K562 (cell line): ENCODE results near the gene ZNF844. TPM values are rescaled to one million over a fixed set of nuclear protein-coding genes. Genes with fewer than 3 reads are reported as not detected.

Experiments
- E4F1 ChIP-seq: fragments of 250-450 bp; sonication (Bioruptor Pico); IDR thresholded peaks from 2 replicates; pipeline ENCODE4 v1.5.0; 2021; ENCODE audit warnings: mild to moderate bottlenecking, borderline replicate concordance
- NFE2 ChIP-seq: IDR thresholded peaks from 2 replicates; pipeline ENCODE4 v1.6.1; 2014; ENCODE audit warnings: antibody characterized with exemption, low read depth
- POLR2AphosphoS2 ChIP-seq: IDR thresholded peaks from 2 replicates; pipeline ENCODE4 v1.6.1; 2012; ENCODE audit warnings: low read length, improper control_type of control experiment
- PTBP1 ChIP-seq: fragments of 200-400 bp; formaldehyde crosslinking; IDR thresholded peaks from 2 replicates; pipeline ENCODE4 v1.6.1; 2017; ENCODE audit warnings: low read depth, low read length
- ZNF239 ChIP-seq: fragments of 250-450 bp; sonication (Bioruptor Pico); IDR thresholded peaks from 2 replicates; pipeline ENCODE4 v1.4.0; 2020; ENCODE audit warnings: mild to moderate bottlenecking
- ZNF561 ChIP-seq: fragments of 450-650 bp; formaldehyde crosslinking; conservative IDR thresholded peaks from 2 replicates; pipeline ENCODE4 v1.4.0; 2020; ENCODE audit warnings: mild to moderate bottlenecking, moderate library complexity
- polyA plus RNA-seq, 8 experiments: library from polyadenylated mRNA; depleted of rRNA in 4 of 8; stranded (reverse) in 5 of 8; unstranded in 3 of 8; fragments of >200 nt; fragmentation: Nextera tagmentation in 2 of 8; fragmentation: Illumina TruSeq in 1 of 8; extraction: Ambion mirVana in 2 of 8; extraction: Trizol in 1 of 8; gene quantifications; 2 replicates each; pipeline versions ENCODE4 v1.2.1 to v1.2.3, GENCODE V29; 2011 to 2014; ENCODE audit warnings: inconsistent platforms in 1 of 8, missing spikeins in 1 of 8
- total RNA-seq, 7 experiments: library from RNA; depleted of rRNA in 6 of 7; stranded (reverse); fragments of >200 nt in 6 of 7; fragmentation: Illumina TruSeq in 2 of 7; extraction: Trizol in 2 of 7; gene quantifications; 2 replicates each; pipeline versions ENCODE4 v1.2.1 to v1.2.3, GENCODE V29; 2011 to 2021; ENCODE audit warnings: low replicate concordance in 1 of 7
- TF ChIP-seq, protein P1 (sequence below): fragments of 450-650 bp; IDR thresholded peaks from 2 replicates; pipeline ENCODE4 v1.6.1; 2016; ENCODE audit warnings: mild to moderate bottlenecking, moderate library complexity
- TF ChIP-seq, protein P2 (sequence below): sonication (generic); formaldehyde crosslinking; IDR thresholded peaks from 2 replicates; pipeline ENCODE4 v1.8.0; 2023; ENCODE audit warnings: mild to moderate bottlenecking, missing genetic modification reagents

Gene ZNF844
- total and polyA plus RNA-seq, 9 of the 15 experiments (the other 6 are each of a cell fraction or from before 2014, with no cell fraction given): 0.80 to 4.5 (median 2.2) TPM

DNA sequence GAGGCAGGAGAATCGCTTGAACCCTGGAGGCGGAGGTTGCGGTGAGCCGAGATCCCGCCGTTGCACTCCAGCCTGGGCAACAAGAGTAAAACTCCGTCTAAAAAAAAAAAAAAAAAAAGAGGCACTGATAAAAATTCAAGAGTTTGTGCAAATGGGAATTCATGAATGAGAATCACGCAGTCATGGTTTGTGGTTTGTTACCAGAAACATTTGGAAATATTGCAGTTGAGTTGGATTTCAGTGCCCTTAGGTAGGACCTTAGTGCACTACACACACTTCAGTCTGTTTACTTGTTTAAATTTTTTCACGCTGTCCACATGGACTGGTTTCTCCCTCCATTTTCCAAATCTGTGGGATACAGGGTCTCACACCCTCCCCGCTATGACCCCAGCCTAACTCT lies 28.4 kb downstream of the ZNF844 start (continued):
- TF ChIP-seq, protein P1, sequence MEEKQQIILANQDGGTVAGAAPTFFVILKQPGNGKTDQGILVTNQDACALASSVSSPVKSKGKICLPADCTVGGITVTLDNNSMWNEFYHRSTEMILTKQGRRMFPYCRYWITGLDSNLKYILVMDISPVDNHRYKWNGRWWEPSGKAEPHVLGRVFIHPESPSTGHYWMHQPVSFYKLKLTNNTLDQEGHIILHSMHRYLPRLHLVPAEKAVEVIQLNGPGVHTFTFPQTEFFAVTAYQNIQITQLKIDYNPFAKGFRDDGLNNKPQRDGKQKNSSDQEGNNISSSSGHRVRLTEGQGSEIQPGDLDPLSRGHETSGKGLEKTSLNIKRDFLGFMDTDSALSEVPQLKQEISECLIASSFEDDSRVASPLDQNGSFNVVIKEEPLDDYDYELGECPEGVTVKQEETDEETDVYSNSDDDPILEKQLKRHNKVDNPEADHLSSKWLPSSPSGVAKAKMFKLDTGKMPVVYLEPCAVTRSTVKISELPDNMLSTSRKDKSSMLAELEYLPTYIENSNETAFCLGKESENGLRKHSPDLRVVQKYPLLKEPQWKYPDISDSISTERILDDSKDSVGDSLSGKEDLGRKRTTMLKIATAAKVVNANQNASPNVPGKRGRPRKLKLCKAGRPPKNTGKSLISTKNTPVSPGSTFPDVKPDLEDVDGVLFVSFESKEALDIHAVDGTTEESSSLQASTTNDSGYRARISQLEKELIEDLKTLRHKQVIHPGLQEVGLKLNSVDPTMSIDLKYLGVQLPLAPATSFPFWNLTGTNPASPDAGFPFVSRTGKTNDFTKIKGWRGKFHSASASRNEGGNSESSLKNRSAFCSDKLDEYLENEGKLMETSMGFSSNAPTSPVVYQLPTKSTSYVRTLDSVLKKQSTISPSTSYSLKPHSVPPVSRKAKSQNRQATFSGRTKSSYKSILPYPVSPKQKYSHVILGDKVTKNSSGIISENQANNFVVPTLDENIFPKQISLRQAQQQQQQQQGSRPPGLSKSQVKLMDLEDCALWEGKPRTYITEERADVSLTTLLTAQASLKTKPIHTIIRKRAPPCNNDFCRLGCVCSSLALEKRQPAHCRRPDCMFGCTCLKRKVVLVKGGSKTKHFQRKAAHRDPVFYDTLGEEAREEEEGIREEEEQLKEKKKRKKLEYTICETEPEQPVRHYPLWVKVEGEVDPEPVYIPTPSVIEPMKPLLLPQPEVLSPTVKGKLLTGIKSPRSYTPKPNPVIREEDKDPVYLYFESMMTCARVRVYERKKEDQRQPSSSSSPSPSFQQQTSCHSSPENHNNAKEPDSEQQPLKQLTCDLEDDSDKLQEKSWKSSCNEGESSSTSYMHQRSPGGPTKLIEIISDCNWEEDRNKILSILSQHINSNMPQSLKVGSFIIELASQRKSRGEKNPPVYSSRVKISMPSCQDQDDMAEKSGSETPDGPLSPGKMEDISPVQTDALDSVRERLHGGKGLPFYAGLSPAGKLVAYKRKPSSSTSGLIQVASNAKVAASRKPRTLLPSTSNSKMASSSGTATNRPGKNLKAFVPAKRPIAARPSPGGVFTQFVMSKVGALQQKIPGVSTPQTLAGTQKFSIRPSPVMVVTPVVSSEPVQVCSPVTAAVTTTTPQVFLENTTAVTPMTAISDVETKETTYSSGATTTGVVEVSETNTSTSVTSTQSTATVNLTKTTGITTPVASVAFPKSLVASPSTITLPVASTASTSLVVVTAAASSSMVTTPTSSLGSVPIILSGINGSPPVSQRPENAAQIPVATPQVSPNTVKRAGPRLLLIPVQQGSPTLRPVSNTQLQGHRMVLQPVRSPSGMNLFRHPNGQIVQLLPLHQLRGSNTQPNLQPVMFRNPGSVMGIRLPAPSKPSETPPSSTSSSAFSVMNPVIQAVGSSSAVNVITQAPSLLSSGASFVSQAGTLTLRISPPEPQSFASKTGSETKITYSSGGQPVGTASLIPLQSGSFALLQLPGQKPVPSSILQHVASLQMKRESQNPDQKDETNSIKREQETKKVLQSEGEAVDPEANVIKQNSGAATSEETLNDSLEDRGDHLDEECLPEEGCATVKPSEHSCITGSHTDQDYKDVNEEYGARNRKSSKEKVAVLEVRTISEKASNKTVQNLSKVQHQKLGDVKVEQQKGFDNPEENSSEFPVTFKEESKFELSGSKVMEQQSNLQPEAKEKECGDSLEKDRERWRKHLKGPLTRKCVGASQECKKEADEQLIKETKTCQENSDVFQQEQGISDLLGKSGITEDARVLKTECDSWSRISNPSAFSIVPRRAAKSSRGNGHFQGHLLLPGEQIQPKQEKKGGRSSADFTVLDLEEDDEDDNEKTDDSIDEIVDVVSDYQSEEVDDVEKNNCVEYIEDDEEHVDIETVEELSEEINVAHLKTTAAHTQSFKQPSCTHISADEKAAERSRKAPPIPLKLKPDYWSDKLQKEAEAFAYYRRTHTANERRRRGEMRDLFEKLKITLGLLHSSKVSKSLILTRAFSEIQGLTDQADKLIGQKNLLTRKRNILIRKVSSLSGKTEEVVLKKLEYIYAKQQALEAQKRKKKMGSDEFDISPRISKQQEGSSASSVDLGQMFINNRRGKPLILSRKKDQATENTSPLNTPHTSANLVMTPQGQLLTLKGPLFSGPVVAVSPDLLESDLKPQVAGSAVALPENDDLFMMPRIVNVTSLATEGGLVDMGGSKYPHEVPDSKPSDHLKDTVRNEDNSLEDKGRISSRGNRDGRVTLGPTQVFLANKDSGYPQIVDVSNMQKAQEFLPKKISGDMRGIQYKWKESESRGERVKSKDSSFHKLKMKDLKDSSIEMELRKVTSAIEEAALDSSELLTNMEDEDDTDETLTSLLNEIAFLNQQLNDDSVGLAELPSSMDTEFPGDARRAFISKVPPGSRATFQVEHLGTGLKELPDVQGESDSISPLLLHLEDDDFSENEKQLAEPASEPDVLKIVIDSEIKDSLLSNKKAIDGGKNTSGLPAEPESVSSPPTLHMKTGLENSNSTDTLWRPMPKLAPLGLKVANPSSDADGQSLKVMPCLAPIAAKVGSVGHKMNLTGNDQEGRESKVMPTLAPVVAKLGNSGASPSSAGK: 0 out of 2 replicates have a peak, but pooled peaks have one; percentile 43
- TF ChIP-seq ZNF239 (CRISPR knock-in tag) (no peak), POLR2AphosphoS2 (no peak), NFE2 (0 out of 2 replicates have a peak, but pooled peaks have one; percentile 14), ZNF561 (CRISPR knock-in tag) (no peak), E4F1 (CRISPR knock-in tag) (no peak), PTBP1 (no peak)
- TF ChIP-seq, protein P2, sequence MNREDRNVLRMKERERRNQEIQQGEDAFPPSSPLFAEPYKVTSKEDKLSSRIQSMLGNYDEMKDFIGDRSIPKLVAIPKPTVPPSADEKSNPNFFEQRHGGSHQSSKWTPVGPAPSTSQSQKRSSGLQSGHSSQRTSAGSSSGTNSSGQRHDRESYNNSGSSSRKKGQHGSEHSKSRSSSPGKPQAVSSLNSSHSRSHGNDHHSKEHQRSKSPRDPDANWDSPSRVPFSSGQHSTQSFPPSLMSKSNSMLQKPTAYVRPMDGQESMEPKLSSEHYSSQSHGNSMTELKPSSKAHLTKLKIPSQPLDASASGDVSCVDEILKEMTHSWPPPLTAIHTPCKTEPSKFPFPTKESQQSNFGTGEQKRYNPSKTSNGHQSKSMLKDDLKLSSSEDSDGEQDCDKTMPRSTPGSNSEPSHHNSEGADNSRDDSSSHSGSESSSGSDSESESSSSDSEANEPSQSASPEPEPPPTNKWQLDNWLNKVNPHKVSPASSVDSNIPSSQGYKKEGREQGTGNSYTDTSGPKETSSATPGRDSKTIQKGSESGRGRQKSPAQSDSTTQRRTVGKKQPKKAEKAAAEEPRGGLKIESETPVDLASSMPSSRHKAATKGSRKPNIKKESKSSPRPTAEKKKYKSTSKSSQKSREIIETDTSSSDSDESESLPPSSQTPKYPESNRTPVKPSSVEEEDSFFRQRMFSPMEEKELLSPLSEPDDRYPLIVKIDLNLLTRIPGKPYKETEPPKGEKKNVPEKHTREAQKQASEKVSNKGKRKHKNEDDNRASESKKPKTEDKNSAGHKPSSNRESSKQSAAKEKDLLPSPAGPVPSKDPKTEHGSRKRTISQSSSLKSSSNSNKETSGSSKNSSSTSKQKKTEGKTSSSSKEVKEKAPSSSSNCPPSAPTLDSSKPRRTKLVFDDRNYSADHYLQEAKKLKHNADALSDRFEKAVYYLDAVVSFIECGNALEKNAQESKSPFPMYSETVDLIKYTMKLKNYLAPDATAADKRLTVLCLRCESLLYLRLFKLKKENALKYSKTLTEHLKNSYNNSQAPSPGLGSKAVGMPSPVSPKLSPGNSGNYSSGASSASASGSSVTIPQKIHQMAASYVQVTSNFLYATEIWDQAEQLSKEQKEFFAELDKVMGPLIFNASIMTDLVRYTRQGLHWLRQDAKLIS (CRISPR knock-in tag): 0 out of 2 replicates have a peak, but pooled peaks have one; percentile 29
